ENCODE measurements around the gene GATB. TPM values are rescaled to one million over a fixed set of nuclear protein-coding genes. Genes with fewer than 3 reads are reported as not detected.
"Not testable (repeated sequence)": the region's sequence is repeated elsewhere in the genome, so short reads cannot be mapped to it uniquely, and the experiment has no call there.

Gene GATB
- total RNA-seq, 1 experiment from 2014 or later, result 36.6 TPM

GRCh38 chr4:151745481-151746231 is 15.2 kb downstream of the GATB start:
- Histone ChIP-seq H3K27me3 (no peaks in the 10 kb centered on the region), H3K36me3 (no peaks in the 10 kb centered on the region), H3K4me3 (no peak overlapping the region), H3K9me3 (no peaks in the 10 kb centered on the region)
- no peak for DNase-seq

GRCh38 chr4:151744614-151745013 is 16.2 kb downstream of the GATB start:
- Histone ChIP-seq H3K36me3 (no peaks in the 10 kb centered on the region), H3K4me3 (no peak overlapping the region), H3K27me3 (no peaks in the 10 kb centered on the region), H3K9me3 (no peaks in the 10 kb centered on the region)
- DNase-seq, result peak; percentile 46

- no peak for DNase-seq
Measured at GRCh38 chr4:151743894-151744293, 16.9 kb downstream of the GATB start.

GRCh38 chr4:151743128-151743854 is 17.5 kb downstream of the GATB start:
- no peak for DNase-seq
- no peaks in the 10 kb centered on the region for H3K9me3 ChIP-seq
- no peaks in the 10 kb centered on the region for H3K27me3 ChIP-seq
- no peak overlapping the region for H3K4me3 ChIP-seq
- H3K36me3 ChIP-seq, result no peaks in the 10 kb centered on the region

More at GRCh38 chr4:151743894-151744293, 16.9 kb downstream of the GATB start:
- H3K9me3 ChIP-seq, result no peaks in the 10 kb centered on the region
- H3K4me3 ChIP-seq, result no peak overlapping the region
- no peaks in the 10 kb centered on the region for H3K36me3 ChIP-seq
- H3K27me3 ChIP-seq, result no peaks in the 10 kb centered on the region

- Histone ChIP-seq H3K4me3 (no peak overlapping the region), H3K36me3 (no peaks in the 10 kb centered on the region), H3K27me3 (no peaks in the 10 kb centered on the region), H3K9me3 (no peaks in the 10 kb centered on the region; the same call in 1 of the 2 replicates)
- DNase-seq, result no peak
Measured at GRCh38 chr4:151738720-151739517, 21.9 kb downstream of the GATB start.

GRCh38 chr4:151736852-151737251 is 24.0 kb downstream of the GATB start:
- not testable (repeated sequence) for H3K36me3 ChIP-seq, H3K27me3 ChIP-seq, DNase-seq, H3K4me3 ChIP-seq, H3K9me3 ChIP-seq

GRCh38 chr4:151736361-151736760 is 24.4 kb downstream of the GATB start:
- no peak overlapping the region for H3K4me3 ChIP-seq
- no peak for DNase-seq
- no peaks in the 10 kb centered on the region for H3K36me3 ChIP-seq
- H3K27me3 ChIP-seq, result no peaks in the 10 kb centered on the region
- H3K9me3 ChIP-seq, result no peaks in the 10 kb centered on the region; the same call in 1 of the 2 replicates

GRCh38 chr4:151731670-151732069 is 29.1 kb downstream of the GATB start:
- DNase-seq, H3K27me3 ChIP-seq, H3K36me3 ChIP-seq, H3K4me3 ChIP-seq, H3K9me3 ChIP-seq: not testable (repeated sequence)

GRCh38 chr4:151729731-151730559 is 30.9 kb downstream of the GATB start:
- DNase-seq, result peak; percentile 32
- no peaks in the 10 kb centered on the region for H3K9me3 ChIP-seq
- H3K4me3 ChIP-seq, result no peak overlapping the region
- H3K27me3 ChIP-seq, result no peaks in the 10 kb centered on the region
- H3K36me3 ChIP-seq, result no peaks in the 10 kb centered on the region

GRCh38 chr4:151728679-151729078 is 32.1 kb downstream of the GATB start:
- no peak for DNase-seq
- Histone ChIP-seq H3K4me3 (no peak overlapping the region), H3K9me3 (no peaks in the 10 kb centered on the region), H3K27me3 (no peaks in the 10 kb centered on the region), H3K36me3 (no peaks in the 10 kb centered on the region)

GRCh38 chr4:151728006-151728405 is 32.8 kb downstream of the GATB start:
- no peaks in the 10 kb centered on the region for H3K27me3 ChIP-seq
- H3K4me3 ChIP-seq, result no peak overlapping the region
- H3K9me3 ChIP-seq, result no peaks in the 10 kb centered on the region
- DNase-seq, result no peak
- H3K36me3 ChIP-seq, result no peaks in the 10 kb centered on the region

GRCh38 chr4:151727365-151727764 is 33.4 kb downstream of the GATB start:
- Histone ChIP-seq H3K36me3 (no peaks in the 10 kb centered on the region), H3K4me3 (no peak overlapping the region), H3K27me3 (no peaks in the 10 kb centered on the region), H3K9me3 (no peaks in the 10 kb centered on the region)
- DNase-seq, result no peak

GRCh38 chr4:151725087-151725486 is 35.7 kb downstream of the GATB start:
- Histone ChIP-seq H3K9me3 (no peaks in the 10 kb centered on the region), H3K36me3 (no peaks in the 10 kb centered on the region), H3K4me3 (no peak overlapping the region), H3K27me3 (no peaks in the 10 kb centered on the region)
- DNase-seq, result no peak

- Histone ChIP-seq H3K4me3 (no peak overlapping the region), H3K27me3 (no peaks in the 10 kb centered on the region), H3K9me3 (no peaks in the 10 kb centered on the region), H3K36me3 (no peaks in the 10 kb centered on the region)
- no peak for DNase-seq
Measured at GRCh38 chr4:151721916-151722315, 38.9 kb downstream of the GATB start.

- Histone ChIP-seq H3K36me3 (no peaks in the 10 kb centered on the region), H3K9me3 (no peaks in the 10 kb centered on the region), H3K27me3 (no peaks in the 10 kb centered on the region), H3K4me3 (no peak overlapping the region)
- no peak for DNase-seq
Measured at GRCh38 chr4:151721466-151721865, 39.3 kb downstream of the GATB start.

GRCh38 chr4:151719956-151720334 is 40.9 kb downstream of the GATB start:
- no peak for DNase-seq
- Histone ChIP-seq H3K36me3 (no peaks in the 10 kb centered on the region), H3K27me3 (no peaks in the 10 kb centered on the region), H3K4me3 (no peak overlapping the region), H3K9me3 (no peaks in the 10 kb centered on the region)

Measured in MG63 (cell line).